NCI-H1436 treated with DMSO at 0.1 percent for 48 hours (cell line): ENCODE results near the gene GNAS-AS1.

Experiments used
- DNase-seq: peaks from one replicate; lab custom pipeline; 2025; lab: John Stamatoyannopoulos, UW

GNAS-AS1 gene

GRCh38 chr20:58884966-58885365 is 34.3 kb upstream of the GNAS-AS1 start:
- no peak for DNase-seq

DNA sequence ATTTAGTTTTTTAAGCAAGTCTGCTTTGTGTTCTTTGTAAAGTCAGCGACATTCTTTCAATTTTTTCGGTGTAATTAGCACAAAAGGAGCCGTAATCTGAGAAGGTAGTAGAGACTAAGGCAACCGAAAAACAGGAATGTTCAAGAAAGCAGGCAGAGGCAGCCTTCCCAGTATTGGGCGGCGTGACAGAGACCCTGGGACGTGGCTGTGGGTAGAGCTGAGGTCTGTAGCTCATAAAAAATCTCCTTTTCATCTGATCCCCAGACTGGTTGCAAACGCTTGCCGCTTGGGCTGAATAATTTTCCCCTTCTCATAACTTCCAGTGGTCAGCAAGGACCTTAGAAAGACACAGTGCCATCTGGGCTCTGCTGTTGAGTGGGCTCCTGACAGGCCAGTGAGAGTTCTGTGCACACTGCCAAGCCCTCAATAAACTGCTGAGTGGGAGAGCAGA is 32.6 kb upstream of the GNAS-AS1 start:
- DNase-seq, result no peak

DNA sequence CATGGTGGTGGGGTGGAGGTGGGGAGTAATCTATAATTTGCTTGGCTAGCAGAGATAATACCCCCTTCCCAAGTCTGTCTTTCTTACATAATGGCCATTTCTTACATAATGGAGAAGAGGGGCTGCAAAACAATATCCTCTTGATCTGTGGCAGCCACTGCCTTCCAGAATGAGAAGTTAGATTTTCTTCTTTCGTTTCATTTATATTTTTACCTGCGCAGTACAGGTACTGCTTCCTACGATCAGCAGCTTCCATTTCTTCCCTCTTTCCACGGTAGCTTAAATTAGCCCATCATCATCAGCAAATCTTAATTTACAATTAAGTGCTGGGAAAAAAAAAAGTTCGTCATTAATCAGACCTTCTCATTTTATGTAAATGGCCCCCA is 32.0 kb upstream of the GNAS-AS1 start:
- DNase-seq, result no peak

- no peak for DNase-seq
Measured at GRCh38 chr20:58880994-58881752, 30.5 kb upstream of the GNAS-AS1 start.

DNA sequence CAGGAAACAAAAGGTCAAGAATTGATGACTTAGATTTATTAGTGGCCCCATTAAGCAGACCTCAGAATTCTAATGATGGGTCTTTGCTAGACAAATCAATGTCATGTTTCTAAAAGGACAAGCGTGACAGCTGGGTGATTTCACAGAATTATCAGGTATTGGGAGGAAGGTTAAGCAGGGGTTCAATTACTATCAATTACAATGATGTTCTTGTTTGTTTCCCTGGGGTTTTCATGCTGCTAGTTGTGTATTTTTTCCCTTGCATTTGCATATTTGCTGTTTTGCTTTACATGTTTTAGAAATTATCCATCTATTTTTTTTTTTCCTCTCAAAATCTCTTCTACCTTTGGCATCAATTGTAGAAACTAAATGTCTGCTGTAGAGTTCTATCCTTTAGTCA is 29.7 kb upstream of the GNAS-AS1 start:
- DNase-seq, result no peak

- no peak for DNase-seq
Measured at GRCh38 chr20:58878399-58878798, 27.7 kb upstream of the GNAS-AS1 start.

DNA sequence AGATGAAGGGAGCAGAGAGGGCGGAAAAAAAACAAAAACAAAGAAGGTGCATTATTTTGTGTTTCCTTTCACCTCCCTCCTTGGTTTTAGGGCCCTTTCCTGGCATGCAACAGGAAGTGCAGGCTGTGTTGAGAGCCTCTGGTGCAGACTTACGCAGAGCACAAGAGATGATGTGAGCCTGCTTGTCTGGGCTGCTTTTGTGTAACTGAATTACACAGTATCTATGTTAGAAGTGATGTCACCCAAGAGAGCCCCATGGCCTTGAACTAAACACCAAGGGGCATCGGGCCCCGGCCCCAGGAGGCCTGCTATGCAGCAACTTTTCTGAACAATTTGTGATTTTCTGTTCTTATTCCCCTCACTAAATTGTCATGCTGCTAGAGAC is 27.3 kb upstream of the GNAS-AS1 start:
- DNase-seq, result no peak

- DNase-seq, result no peak
Measured at GRCh38 chr20:58877050-58877975, 26.6 kb upstream of the GNAS-AS1 start.

DNA sequence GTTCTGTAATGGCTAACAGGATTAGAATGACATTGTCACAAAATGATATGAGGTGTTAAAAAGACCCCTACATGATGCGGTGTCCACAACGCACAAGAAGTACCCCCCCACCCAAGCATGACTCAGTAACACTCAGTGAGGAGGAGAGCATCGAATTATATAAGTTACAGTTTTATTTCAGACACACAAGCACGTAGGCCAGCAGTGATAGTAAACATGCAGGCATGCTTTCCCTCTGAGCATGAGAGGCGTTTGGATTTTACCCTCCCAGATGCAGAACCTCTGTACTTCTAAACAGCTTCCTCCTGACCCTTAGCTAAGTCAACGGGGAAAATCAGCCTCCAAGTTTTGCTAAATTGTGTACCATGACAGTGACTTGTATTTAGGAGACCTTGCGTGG is 25.7 kb upstream of the GNAS-AS1 start:
- no peak for DNase-seq

DNA sequence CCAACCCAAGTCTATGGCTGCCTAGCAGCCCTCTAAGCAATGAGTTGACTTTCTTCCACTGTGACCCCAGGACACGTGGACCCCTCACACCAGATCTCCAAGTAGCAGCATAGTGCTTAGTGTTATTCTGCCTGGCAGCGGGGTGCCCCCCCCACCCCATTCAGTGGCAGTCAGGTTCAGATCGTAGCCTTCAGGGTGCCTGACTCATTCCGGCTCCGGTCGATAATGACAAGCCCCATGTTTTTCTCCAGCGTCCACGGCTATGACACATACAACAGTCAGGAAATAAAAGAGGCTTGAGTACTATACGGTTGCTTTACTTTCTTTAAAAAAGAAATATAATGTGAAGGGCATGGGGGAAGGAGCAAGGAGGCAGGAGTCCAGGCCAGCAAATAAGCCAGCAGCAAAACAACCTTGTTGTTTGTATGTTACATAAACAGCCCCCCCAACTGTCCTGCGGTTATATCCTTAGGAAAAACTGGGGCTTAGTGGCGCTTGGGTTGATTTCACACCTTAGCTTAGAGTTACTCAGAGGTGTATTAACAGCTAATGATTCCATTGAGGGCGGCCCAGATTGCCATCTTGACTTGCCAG is 24.9 kb upstream of the GNAS-AS1 start:
- no peak for DNase-seq

GRCh38 chr20:58875111-58875510 is 24.4 kb upstream of the GNAS-AS1 start:
- DNase-seq, result no peak

DNA sequence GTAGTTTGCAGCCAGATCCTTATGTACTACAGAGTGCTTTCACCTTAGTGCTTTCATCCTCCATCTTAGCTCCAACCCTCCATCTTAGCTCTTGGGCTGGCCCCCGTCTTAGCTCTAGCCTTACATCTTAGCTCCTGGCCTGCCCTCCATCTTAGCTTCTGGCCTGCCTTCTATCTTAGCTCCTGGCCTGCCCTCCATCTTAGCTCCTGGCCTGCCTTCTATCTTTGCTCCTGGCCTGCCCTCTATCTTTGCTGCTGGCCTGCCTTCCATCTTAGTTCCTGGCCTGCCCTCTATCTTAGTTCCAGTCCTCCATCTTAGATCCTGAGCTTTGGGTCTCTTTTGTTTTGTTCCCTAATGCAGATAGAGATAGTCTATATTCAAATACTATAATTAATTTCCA is 23.8 kb upstream of the GNAS-AS1 start:
- no peak for DNase-seq

DNA sequence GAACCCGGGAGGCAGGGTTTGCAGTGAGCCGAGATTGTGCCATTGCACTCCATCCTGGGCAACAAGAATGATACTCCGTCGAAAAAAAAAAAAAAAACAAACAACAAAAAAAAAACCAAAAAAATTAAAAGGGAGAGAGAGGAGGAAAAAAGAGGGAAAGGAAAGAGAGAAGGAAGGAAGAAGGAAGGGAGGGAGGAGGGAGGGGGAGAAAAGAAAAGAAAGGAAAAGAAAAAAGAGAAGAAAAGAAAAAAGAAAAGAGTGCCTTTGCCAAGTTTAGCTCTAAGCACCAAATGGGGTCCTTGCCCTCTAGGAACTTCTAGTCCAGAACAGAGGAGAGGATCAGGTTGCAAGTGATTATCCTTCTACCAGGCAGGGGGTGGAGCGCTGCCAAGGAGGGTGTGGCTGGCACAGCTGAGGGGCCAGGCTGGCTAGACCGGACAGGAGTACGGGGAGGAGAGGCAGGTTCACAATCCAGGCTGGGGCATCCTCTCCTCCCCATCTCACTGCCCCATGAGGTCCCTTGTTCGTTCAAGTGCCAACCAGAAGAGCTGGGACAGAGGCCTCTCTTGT is 20.9 kb upstream of the GNAS-AS1 start:
- DNase-seq, result no peak

DNA sequence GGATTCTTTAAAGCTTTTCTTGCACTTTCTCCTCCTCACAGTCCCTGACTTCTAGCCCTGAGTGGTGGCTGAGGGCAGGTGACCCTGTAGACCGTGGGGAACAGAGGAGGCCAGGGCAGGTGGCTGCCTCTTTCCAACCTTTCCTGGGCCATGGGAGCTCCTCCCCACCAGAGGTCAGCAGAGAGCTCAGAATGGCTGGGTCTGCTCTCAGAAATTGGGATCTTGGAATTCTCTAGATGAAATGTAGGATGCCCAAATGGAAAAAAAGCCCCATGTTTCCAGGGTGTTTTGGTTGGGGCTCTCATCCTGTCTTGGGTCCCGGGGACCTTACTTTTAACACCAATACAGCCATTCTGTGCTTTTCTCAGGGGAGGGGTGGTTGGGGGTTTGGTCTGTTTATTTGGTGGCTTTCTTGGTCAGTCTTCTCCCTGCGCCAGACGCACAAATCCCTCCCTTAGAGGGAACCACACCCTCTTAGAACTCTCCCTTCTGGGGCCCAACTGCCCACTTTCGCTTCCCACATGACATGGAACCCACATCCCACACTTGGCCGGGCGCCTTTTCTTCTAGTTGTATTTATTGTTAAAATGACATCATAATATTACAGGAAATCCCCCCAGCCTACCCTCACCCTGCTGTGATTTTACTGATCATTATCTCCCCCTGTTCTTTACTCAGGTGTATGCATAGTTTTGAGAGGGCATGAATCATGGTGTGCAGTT is 19.8 kb upstream of the GNAS-AS1 start:
- no peak for DNase-seq

GRCh38 chr20:58869662-58870227 is 19.0 kb upstream of the GNAS-AS1 start:
- no peak for DNase-seq

- DNase-seq, result no peak
Measured at GRCh38 chr20:58868795-58869194, 18.1 kb upstream of the GNAS-AS1 start.

GRCh38 chr20:58867211-58867610 is 16.5 kb upstream of the GNAS-AS1 start:
- no peak for DNase-seq

DNA sequence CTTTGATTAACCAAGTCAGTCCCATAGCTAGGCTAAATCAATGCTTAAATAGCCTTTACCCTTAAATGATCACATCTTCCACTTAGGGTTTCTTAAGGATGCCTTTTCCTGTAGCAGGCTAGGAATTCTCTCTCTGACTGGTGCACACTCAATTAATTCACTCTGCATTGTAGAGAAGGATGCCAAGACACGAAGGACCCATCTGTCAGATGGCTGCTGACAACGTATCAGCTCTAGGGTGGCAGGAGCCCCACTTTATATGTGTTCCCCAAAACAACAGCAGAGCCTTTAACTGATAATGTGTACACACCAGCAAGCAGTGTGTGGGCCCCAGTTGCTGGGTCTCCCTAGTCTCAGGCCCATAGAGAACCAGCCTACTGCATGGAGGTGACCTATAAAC is 15.1 kb upstream of the GNAS-AS1 start:
- DNase-seq, result no peak

DNA sequence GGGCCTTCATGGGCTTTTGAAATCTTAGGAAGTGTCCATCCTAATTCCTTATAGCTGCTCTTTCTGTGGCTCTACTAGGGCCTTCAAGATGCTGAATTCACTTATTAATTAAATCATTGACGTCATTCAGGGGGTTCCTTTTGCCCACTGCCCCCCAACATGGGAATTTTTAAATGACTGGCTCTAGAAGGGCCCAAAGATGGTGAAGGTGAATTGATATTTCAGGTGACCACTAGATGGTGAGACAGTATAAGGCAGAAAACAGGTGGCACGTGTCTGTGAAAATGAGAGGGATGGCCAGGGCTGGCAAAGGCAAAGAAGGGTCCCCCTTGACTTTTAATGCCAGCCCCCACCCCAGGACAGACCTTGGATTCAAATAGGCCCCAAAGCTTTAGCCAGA is 13.6 kb upstream of the GNAS-AS1 start:
- DNase-seq, result no peak

DNA sequence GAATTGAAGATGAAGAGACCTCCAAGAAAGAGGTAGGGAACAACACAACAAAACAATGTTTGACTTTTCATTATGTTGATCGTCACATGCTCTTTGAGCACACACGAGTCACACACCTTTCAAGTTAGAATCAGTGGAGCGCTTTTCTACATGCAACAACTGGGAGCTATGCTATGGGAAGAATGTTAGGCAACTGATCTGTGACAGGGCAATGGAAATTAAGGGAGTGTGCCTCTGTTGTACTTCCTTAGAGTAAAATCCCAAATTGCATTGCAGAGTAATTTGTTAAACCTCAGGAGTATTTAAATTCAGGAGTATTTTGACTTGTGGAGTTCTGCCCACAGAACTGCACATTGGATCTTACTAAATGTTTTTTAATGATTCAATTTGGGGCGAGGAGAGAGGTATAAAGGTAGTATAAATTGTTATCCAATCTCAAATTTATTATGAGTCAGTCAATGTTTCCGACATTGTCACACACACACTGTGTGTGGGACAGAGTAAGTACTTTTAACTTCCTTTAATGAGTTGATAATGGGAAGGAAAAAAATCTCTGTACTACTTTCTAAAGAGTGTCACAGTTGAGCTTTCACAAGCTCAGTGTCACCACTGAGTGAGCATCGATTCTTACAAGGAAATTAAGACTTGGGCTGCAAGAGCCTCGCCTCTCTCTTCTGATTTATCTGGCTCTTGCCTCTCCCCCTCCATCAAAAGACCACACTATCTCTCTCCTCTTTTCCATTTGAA is 12.5 kb upstream of the GNAS-AS1 start:
- no peak for DNase-seq
